Fibroblast of lung (primary cell): Measurements from ENCODE around the gene SH3PXD2A. TPM values are rescaled to one million over a fixed set of nuclear protein-coding genes. Genes with fewer than 3 reads are reported as not detected.

Experiments
- DNase-seq, 2 donors: peaks; one replicate each; pipeline versions ENCODE4 v3.0.0 to v3.0.0-alpha.2; 2010; ENCODE audit warnings: low read depth in 2 of 2
- H2AFZ ChIP-seq: 2 replicates; pipeline ENCODE4 v1.5.1; 2012; ENCODE audit warnings: low read length, control low read depth, inconsistent platforms
- H3K27ac ChIP-seq: 2 replicates; pipeline ENCODE4 v1.5.1; 2011; ENCODE audit warnings: low read length, control low read depth; ENCODE audit not compliant: insufficient read depth
- H3K27me3 ChIP-seq: 2 replicates; pipeline ENCODE4 v1.5.1; 2011; ENCODE audit warnings: mild to moderate bottlenecking, low read length; ENCODE audit not compliant: control insufficient read depth, insufficient read depth
- H3K36me3 ChIP-seq: 2 replicates; pipeline ENCODE4 v1.5.1; 2011; ENCODE audit warnings: low read length; ENCODE audit not compliant: control insufficient read depth, insufficient read depth
- H3K4me1 ChIP-seq: 2 replicates; pipeline ENCODE4 v1.5.1; 2011; ENCODE audit warnings: low read length; ENCODE audit not compliant: control insufficient read depth, insufficient read depth; ENCODE audit errors: extremely low read depth
- H3K4me2 ChIP-seq: 2 replicates; pipeline ENCODE4 v1.5.1; 2011; ENCODE audit warnings: low read length, control low read depth; ENCODE audit not compliant: insufficient read depth; ENCODE audit errors: extremely low read depth
- H3K4me3 ChIP-seq, 4 experiments: fragments of 200-600 bp in 1 of 4; sonication (generic) in 1 of 4; replicated peaks in 1 of 4; 2 replicates each; pipeline ENCODE4 v1.5.1; 2011 to 2016; ENCODE audit warnings: low read length in 4 of 4, low read depth in 3 of 4, mild to moderate bottlenecking in 3 of 4, control low read depth in 2 of 4, inconsistent platforms in 1 of 4, mixed read lengths in 1 of 4; ENCODE audit not compliant: insufficient read depth in 1 of 4; ENCODE audit errors: control extremely low read depth in 1 of 4
- H3K79me2 ChIP-seq: 2 replicates; pipeline ENCODE4 v1.5.1; 2012; ENCODE audit warnings: mild to moderate bottlenecking, low read length, inconsistent platforms; ENCODE audit not compliant: control insufficient read depth, insufficient read depth
- H3K9ac ChIP-seq: 2 replicates; pipeline ENCODE4 v1.5.1; 2011; ENCODE audit warnings: mild to moderate bottlenecking, low read length, control low read depth; ENCODE audit not compliant: insufficient read depth
- H3K9me3 ChIP-seq: 2 replicates; pipeline ENCODE4 v1.5.1; 2012; ENCODE audit warnings: low read depth, low read length; ENCODE audit not compliant: control insufficient read depth, insufficient read depth
- H4K20me1 ChIP-seq: 2 replicates; pipeline ENCODE4 v1.5.1; 2011; ENCODE audit warnings: low read length; ENCODE audit not compliant: control insufficient read depth, insufficient read depth; ENCODE audit errors: extremely low read depth
- CTCF ChIP-seq, 2 donors: IDR thresholded peaks in 1 of 2; conservative IDR thresholded peaks in 1 of 2; 1 replicate in 1 of 2; 2 replicates in 1 of 2; pipeline ENCODE4 v1.5.1; 2011 to 2012; ENCODE audit warnings: low read length in 2 of 2, control low read depth in 1 of 2, inconsistent platforms in 1 of 2, low read depth in 1 of 2, mild to moderate bottlenecking in 1 of 2
- EZH2 ChIP-seq: IDR thresholded peaks from 2 replicates; pipeline ENCODE4 v1.5.1; 2012; ENCODE audit warnings: low read length, control low read depth, mild to moderate bottlenecking; ENCODE audit errors: missing control alignments
- polyA plus RNA-seq, 2 donors: library from polyadenylated mRNA; depleted of rRNA in 1 of 2; stranded (reverse) in 1 of 2; unstranded in 1 of 2; fragments of >200 nt; gene quantifications; 2 replicates each; pipeline ENCODE4 v1.2.1, GENCODE V29; 2011 to 2012; ENCODE audit warnings: missing spikeins in 1 of 2
- total RNA-seq: library from RNA; depleted of rRNA; stranded (reverse); fragments of >200 nt; gene quantifications from 2 replicates; pipeline ENCODE4 v1.2.1, GENCODE V29; 2014

Gene SH3PXD2A
- total and polyA plus RNA-seq, 2 donors (not counting 1 experiment from before 2014, with no cell fraction given), result 25.5 to 33.2 TPM

DNA sequence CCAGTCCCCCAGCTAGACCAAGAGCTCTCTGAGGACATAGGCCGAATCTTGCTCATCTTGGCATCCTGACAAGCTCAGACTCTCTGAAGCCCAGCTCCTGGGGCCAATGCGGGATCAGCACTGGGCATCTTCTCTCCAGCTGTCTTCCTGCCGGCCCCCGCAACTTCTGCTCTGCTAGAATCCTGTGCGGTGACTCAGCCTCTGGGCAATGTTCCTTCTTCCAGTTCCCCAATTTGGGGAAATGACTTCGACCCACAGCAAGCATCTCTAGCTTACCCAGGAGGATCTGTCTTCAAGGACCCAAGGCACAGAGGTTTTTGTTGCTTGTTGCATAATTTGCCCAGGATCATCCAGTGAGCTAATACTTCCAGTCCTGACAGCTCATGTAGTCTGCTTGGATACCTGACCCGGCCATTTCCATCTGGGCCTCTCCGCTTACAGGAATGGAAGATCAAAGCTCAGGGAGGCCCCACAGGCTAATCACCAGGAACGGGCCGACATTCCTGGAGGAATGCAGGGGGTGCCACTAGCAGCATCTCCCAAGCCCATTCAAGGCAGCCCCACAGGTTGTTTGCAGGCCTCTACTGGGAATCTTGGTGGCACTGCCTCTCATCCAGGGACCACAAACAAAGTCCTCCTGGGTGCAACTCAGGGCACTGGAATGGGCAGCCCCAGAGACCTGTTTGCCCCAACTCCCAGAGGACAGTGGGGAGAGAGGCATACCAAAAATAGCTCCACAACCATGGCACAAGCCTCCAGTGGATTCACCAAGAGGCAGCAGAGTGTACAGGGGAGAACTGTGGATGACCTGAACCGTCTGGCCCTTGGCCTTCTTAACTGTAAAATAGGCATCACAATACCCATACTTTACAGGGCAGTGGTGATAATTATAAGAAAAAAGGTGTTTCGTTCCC lies 210.0 kb downstream of the SH3PXD2A start:
- Histone ChIP-seq H3K9me3 (no peaks in the 10 kb centered on the region), H3K79me2 (peaks cover 57% of the 10 kb centered on the region), H3K9ac (no peak overlapping the region), H2AFZ (no peak overlapping the region), H3K4me1 (peaks cover 53% of the 10 kb centered on the region), H3K4me2 (peak overlapping the region; percentile 33), H3K36me3 (peaks cover 15% of the 10 kb centered on the region), H3K27me3 (no peaks in the 10 kb centered on the region), H3K4me3 (no peak overlapping the region), H4K20me1 (peaks cover 4% of the 10 kb centered on the region), H3K27ac (peak overlapping the region; percentile 76)
- TF ChIP-seq CTCF (conservative IDR thresholded peaks at IDR 0.05 in 1 of 2, IDR thresholded peaks at IDR 0.05 in 1 of 2; ENCODE audit: low read depth in 1 of 2, low read length in 2 of 2) (no peak), EZH2 (no peak)
- DNase-seq, result peak; percentile 92 to 96

- no peak overlapping the region for H3K9ac ChIP-seq
- H3K79me2 ChIP-seq, result peaks cover 47% of the 10 kb centered on the region
- peaks cover 18% of the 10 kb centered on the region for H3K36me3 ChIP-seq
- peaks cover 45% of the 10 kb centered on the region for H3K4me1 ChIP-seq
- no peak overlapping the region for H3K27ac ChIP-seq
- no peak for TF ChIP-seq EZH2
- no peak for TF ChIP-seq CTCF (conservative IDR thresholded peaks at IDR 0.05 in 1 of 2, IDR thresholded peaks at IDR 0.05 in 1 of 2; ENCODE audit: low read depth in 1 of 2, low read length in 2 of 2)
- no peaks in the 10 kb centered on the region for H3K27me3 ChIP-seq
- no peak overlapping the region for H3K4me3 ChIP-seq
- H2AFZ ChIP-seq, result no peak overlapping the region
- no peak for DNase-seq
- H4K20me1 ChIP-seq, result no peaks in the 10 kb centered on the region
- H3K9me3 ChIP-seq, result no peaks in the 10 kb centered on the region
- H3K4me2 ChIP-seq, result no peak overlapping the region
Observed at GRCh38 chr10:103643381-103643780, 212.0 kb downstream of the SH3PXD2A start.

- no peak overlapping the region for H3K4me3 ChIP-seq
- peaks cover 10% of the 10 kb centered on the region for H3K36me3 ChIP-seq
- DNase-seq, result no peak
- no peak overlapping the region for H3K9ac ChIP-seq
- no peaks in the 10 kb centered on the region for H4K20me1 ChIP-seq
- peaks cover 43% of the 10 kb centered on the region for H3K79me2 ChIP-seq
- H3K27me3 ChIP-seq, result no peaks in the 10 kb centered on the region
- peaks cover 52% of the 10 kb centered on the region for H3K4me1 ChIP-seq
- no peak for TF ChIP-seq EZH2
- no peak for TF ChIP-seq CTCF (conservative IDR thresholded peaks at IDR 0.05 in 1 of 2, IDR thresholded peaks at IDR 0.05 in 1 of 2; ENCODE audit: low read depth in 1 of 2, low read length in 2 of 2)
- no peaks in the 10 kb centered on the region for H3K9me3 ChIP-seq
- no peak overlapping the region for H2AFZ ChIP-seq
- no peak overlapping the region for H3K27ac ChIP-seq
- H3K4me2 ChIP-seq, result no peak overlapping the region
Observed at GRCh38 chr10:103641326-103641725, 214.1 kb downstream of the SH3PXD2A start.
